ENCODE data around the gene PNO1.

Gene PNO1

DNA sequence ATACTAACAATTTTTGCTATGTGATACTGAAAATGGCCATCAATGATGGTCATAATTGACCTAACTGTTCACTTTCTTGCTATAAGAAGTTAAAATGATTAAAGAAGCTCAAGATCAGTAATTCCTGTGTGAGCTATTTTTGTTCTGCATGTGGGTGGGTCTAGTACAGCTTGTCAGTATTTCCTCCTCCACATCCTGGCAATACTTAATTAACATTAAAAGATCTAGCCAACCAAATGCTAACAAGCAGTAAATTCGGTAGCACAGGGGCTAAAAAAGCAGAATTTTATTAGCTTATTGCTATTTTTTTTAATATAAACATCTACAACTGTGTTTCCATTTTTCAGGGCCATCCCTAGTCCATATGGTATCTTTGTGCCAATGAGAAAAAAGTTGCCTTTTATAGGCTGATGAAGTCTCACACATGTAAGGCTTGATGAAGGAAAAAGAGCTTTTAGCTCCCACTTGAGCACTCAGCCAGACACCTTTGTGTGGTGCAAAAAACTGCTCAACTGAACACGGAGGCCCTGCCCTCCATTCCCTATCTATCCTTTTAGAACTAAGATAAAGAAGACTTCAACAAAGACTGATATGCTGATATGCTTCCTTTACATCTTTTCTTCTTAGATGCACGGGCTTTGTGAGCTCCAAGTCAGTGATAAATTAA is 4.9 kb upstream of the PNO1 start:
- no peak for FAIRE-seq
- no peak for TF ChIP-seq POLR2A (IDR thresholded peaks at IDR 0.05; ENCODE audit: low read depth, low read length)
- no peak for TF ChIP-seq SPI1 (IDR thresholded peaks at IDR 0.05; ENCODE audit: low read depth, low read length)
- no peak for TF ChIP-seq POU2F2 (IDR thresholded peaks at IDR 0.05; ENCODE audit: low read depth, low read length)
- TF ChIP-seq PAX5 (IDR thresholded peaks at IDR 0.05; ENCODE audit: insufficient read depth, low read length, severe bottlenecking), result no peak
- TF ChIP-seq TAF1 (IDR thresholded peaks at IDR 0.05; ENCODE audit: low read depth, low read length), result no peak
- no peak for DNase-seq (ENCODE audit: insufficient read length, low spot score)

- no peak for TF ChIP-seq SPI1 (IDR thresholded peaks at IDR 0.05; ENCODE audit: low read depth, low read length)
- TF ChIP-seq POLR2A (IDR thresholded peaks at IDR 0.05; ENCODE audit: low read depth, low read length), result no peak
- no peak for TF ChIP-seq POU2F2 (IDR thresholded peaks at IDR 0.05; ENCODE audit: low read depth, low read length)
- TF ChIP-seq PAX5 (IDR thresholded peaks at IDR 0.05; ENCODE audit: insufficient read depth, low read length, severe bottlenecking), result no peak
- no peak for TF ChIP-seq POLR2AphosphoS5 (IDR thresholded peaks at IDR 0.05; ENCODE audit: low read depth, low read length)
- no peak for TF ChIP-seq TAF1 (IDR thresholded peaks at IDR 0.05; ENCODE audit: low read depth, low read length)
- DNase-seq (ENCODE audit: insufficient read length, low spot score), result no peak
- FAIRE-seq, result no peak
Measured at GRCh38 chr2:68155618-68156017, 2.1 kb upstream of the PNO1 start.

DNA sequence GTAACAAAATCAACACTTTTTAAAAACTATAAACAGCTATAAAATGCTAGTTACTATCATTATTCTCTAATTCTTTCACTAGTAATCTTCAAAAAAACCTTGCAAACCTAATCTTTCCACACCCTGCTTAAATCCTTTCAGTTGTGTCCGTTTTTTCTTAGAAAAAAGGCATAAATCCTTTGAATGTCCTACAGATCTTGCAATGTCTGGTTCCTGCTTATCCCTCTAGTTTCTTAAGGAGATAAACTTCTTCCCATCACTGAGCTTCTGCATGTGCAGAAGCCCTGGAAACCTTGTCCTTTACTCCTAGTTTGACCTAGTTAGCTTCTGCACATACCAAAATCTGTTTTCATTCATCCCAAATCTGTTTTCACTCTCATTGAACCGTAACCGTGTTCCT is 1.3 kb upstream of the PNO1 start:
- FAIRE-seq, result no peak
- TF ChIP-seq PAX5 (IDR thresholded peaks at IDR 0.05; ENCODE audit: insufficient read depth, low read length, severe bottlenecking), result no peak
- TF ChIP-seq POLR2AphosphoS5 (IDR thresholded peaks at IDR 0.05; ENCODE audit: low read depth, low read length), result no peak
- no peak for TF ChIP-seq TAF1 (IDR thresholded peaks at IDR 0.05; ENCODE audit: low read depth, low read length)
- no peak for TF ChIP-seq SPI1 (IDR thresholded peaks at IDR 0.05; ENCODE audit: low read depth, low read length)
- TF ChIP-seq POLR2A (IDR thresholded peaks at IDR 0.05; ENCODE audit: low read depth, low read length), result no peak
- no peak for TF ChIP-seq POU2F2 (IDR thresholded peaks at IDR 0.05; ENCODE audit: low read depth, low read length)
- DNase-seq (ENCODE audit: insufficient read length, low spot score), result no peak

DNA sequence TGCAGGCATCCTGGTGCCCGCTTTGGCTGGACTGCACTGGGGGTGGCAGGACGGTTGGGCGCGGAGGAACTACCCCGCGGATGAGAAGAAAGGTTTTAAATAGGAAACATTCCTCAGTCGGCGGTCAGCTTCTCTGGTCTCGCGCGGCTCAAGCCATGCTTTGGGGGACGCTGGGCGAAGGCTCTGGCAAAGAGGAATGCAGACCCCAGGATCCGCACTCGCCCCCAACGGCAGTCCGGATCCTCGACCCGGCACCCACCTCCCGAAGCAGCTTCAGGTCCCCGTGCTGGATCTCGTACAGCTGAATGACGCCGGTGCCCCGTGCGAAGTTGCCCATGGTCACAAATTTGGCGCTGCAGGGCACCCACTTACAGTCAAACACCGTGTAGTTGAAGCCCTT is 686 bp upstream of the PNO1 start:
- FAIRE-seq (peak; percentile 48), DNase-seq (ENCODE audit: insufficient read length, low spot score) (no peak)
- no peak for TF ChIP-seq PAX5 (IDR thresholded peaks at IDR 0.05; ENCODE audit: insufficient read depth, low read length, severe bottlenecking)
- no peak for TF ChIP-seq POU2F2 (IDR thresholded peaks at IDR 0.05; ENCODE audit: low read depth, low read length)
- no peak for TF ChIP-seq TAF1 (IDR thresholded peaks at IDR 0.05; ENCODE audit: low read depth, low read length)
- no peak for TF ChIP-seq POLR2A (IDR thresholded peaks at IDR 0.05; ENCODE audit: low read depth, low read length)
- no peak for TF ChIP-seq SPI1 (IDR thresholded peaks at IDR 0.05; ENCODE audit: low read depth, low read length)
- TF ChIP-seq POLR2AphosphoS5 (IDR thresholded peaks at IDR 0.05; ENCODE audit: low read depth, low read length), result no peak; the same call in 1 of the 2 replicates

GRCh38 chr2:68158134-68158447 is 403 bp downstream of the PNO1 start:
- TF ChIP-seq POU2F2 (IDR thresholded peaks at IDR 0.05; ENCODE audit: low read depth, low read length) (no peak), SPI1 (IDR thresholded peaks at IDR 0.05; ENCODE audit: low read depth, low read length) (no peak), POLR2AphosphoS5 (IDR thresholded peaks at IDR 0.05; ENCODE audit: low read depth, low read length) (no peak), POLR2A (IDR thresholded peaks at IDR 0.05; ENCODE audit: low read depth, low read length) (no peak), PAX5 (IDR thresholded peaks at IDR 0.05; ENCODE audit: insufficient read depth, low read length, severe bottlenecking) (no peak)
- DNase-seq (ENCODE audit: insufficient read length, low spot score) (no peak), FAIRE-seq (no peak)

GRCh38 chr2:68163641-68164040 is 6.0 kb downstream of the PNO1 start:
- DNase-seq (ENCODE audit: insufficient read length, low spot score) (no peak), FAIRE-seq (no peak)
- no peak for TF ChIP-seq POU2F2 (IDR thresholded peaks at IDR 0.05; ENCODE audit: low read depth, low read length)
- no peak for TF ChIP-seq POLR2AphosphoS5 (IDR thresholded peaks at IDR 0.05; ENCODE audit: low read depth, low read length)
- TF ChIP-seq POLR2A (IDR thresholded peaks at IDR 0.05; ENCODE audit: low read depth, low read length), result no peak
- no peak for TF ChIP-seq PAX5 (IDR thresholded peaks at IDR 0.05; ENCODE audit: insufficient read depth, low read length, severe bottlenecking)
- no peak for TF ChIP-seq SPI1 (IDR thresholded peaks at IDR 0.05; ENCODE audit: low read depth, low read length)
- no peak for TF ChIP-seq TAF1 (IDR thresholded peaks at IDR 0.05; ENCODE audit: low read depth, low read length)

GRCh38 chr2:68167186-68167585 is 9.5 kb downstream of the PNO1 start:
- no peak for TF ChIP-seq TAF1 (IDR thresholded peaks at IDR 0.05; ENCODE audit: low read depth, low read length)
- no peak for TF ChIP-seq PAX5 (IDR thresholded peaks at IDR 0.05; ENCODE audit: insufficient read depth, low read length, severe bottlenecking)
- no peak for TF ChIP-seq POLR2AphosphoS5 (IDR thresholded peaks at IDR 0.05; ENCODE audit: low read depth, low read length)
- TF ChIP-seq POLR2A (IDR thresholded peaks at IDR 0.05; ENCODE audit: low read depth, low read length), result no peak
- no peak for TF ChIP-seq POU2F2 (IDR thresholded peaks at IDR 0.05; ENCODE audit: low read depth, low read length)
- no peak for TF ChIP-seq SPI1 (IDR thresholded peaks at IDR 0.05; ENCODE audit: low read depth, low read length)
- no peak for DNase-seq (ENCODE audit: insufficient read length, low spot score)

DNA sequence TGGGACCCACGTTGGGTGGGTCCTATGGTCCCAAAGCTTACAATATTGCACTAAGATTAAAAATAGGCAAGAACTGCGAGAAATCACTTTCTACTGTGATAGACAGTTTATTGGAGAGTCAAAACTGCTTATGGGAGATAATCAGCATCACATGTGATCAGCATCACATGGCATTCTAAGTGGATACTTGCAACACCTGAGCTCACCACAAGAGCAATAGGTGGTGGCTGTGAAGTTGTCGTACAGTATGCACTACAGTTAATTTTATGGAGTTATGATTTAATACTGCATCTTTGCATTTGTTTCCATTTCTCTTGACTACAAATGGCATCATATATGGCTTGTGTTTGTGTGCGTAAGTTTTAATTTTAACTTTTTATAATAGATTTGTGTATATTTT is 11.6 kb downstream of the PNO1 start:
- FAIRE-seq (no peak), DNase-seq (ENCODE audit: insufficient read length, low spot score) (no peak)
- no peak for TF ChIP-seq POU2F2 (IDR thresholded peaks at IDR 0.05; ENCODE audit: low read depth, low read length)
- TF ChIP-seq POLR2AphosphoS5 (IDR thresholded peaks at IDR 0.05; ENCODE audit: low read depth, low read length), result no peak
- no peak for TF ChIP-seq POLR2A (IDR thresholded peaks at IDR 0.05; ENCODE audit: low read depth, low read length)
- no peak for TF ChIP-seq TAF1 (IDR thresholded peaks at IDR 0.05; ENCODE audit: low read depth, low read length)
- no peak for TF ChIP-seq SPI1 (IDR thresholded peaks at IDR 0.05; ENCODE audit: low read depth, low read length)
- TF ChIP-seq PAX5 (IDR thresholded peaks at IDR 0.05; ENCODE audit: insufficient read depth, low read length, severe bottlenecking), result no peak

More at GRCh38 chr2:68167186-68167585, 9.5 kb downstream of the PNO1 start:
- FAIRE-seq, result no peak

- no peak for DNase-seq (ENCODE audit: insufficient read length, low spot score)
- no peak for TF ChIP-seq POLR2A (IDR thresholded peaks at IDR 0.05; ENCODE audit: low read depth, low read length)
- TF ChIP-seq POU2F2 (IDR thresholded peaks at IDR 0.05; ENCODE audit: low read depth, low read length), result no peak
- no peak for TF ChIP-seq SPI1 (IDR thresholded peaks at IDR 0.05; ENCODE audit: low read depth, low read length)
- no peak for TF ChIP-seq POLR2AphosphoS5 (IDR thresholded peaks at IDR 0.05; ENCODE audit: low read depth, low read length)
- FAIRE-seq, result no peak
Measured at GRCh38 chr2:68171146-68171545, 13.5 kb downstream of the PNO1 start.

- DNase-seq (ENCODE audit: insufficient read length, low spot score), result no peak
- TF ChIP-seq POLR2A (IDR thresholded peaks at IDR 0.05; ENCODE audit: low read depth, low read length) (no peak), SPI1 (IDR thresholded peaks at IDR 0.05; ENCODE audit: low read depth, low read length) (no peak), PAX5 (IDR thresholded peaks at IDR 0.05; ENCODE audit: insufficient read depth, low read length, severe bottlenecking) (no peak), POU2F2 (IDR thresholded peaks at IDR 0.05; ENCODE audit: low read depth, low read length) (no peak), TAF1 (IDR thresholded peaks at IDR 0.05; ENCODE audit: low read depth, low read length) (no peak), POLR2AphosphoS5 (IDR thresholded peaks at IDR 0.05; ENCODE audit: low read depth, low read length) (no peak)
- FAIRE-seq, result no peak
Measured at GRCh38 chr2:68171684-68172083, 14.0 kb downstream of the PNO1 start.
